ENCODE results near the gene NRARP.
"Not testable (repeated sequence)": the region's sequence is repeated elsewhere in the genome, so short reads cannot be mapped to it uniquely, and the experiment has no call there.

The NRARP gene, protein sequence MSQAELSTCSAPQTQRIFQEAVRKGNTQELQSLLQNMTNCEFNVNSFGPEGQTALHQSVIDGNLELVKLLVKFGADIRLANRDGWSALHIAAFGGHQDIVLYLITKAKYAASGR

GRCh38 chr9:137302118-137302448, at the start of gene NRARP:
TSS of gene NRARP (minus strand) at chr9:137302271. CDS start at chr9:137301928, 343 bp downstream.
- DNase-seq, result peak; percentile 87

DNA sequence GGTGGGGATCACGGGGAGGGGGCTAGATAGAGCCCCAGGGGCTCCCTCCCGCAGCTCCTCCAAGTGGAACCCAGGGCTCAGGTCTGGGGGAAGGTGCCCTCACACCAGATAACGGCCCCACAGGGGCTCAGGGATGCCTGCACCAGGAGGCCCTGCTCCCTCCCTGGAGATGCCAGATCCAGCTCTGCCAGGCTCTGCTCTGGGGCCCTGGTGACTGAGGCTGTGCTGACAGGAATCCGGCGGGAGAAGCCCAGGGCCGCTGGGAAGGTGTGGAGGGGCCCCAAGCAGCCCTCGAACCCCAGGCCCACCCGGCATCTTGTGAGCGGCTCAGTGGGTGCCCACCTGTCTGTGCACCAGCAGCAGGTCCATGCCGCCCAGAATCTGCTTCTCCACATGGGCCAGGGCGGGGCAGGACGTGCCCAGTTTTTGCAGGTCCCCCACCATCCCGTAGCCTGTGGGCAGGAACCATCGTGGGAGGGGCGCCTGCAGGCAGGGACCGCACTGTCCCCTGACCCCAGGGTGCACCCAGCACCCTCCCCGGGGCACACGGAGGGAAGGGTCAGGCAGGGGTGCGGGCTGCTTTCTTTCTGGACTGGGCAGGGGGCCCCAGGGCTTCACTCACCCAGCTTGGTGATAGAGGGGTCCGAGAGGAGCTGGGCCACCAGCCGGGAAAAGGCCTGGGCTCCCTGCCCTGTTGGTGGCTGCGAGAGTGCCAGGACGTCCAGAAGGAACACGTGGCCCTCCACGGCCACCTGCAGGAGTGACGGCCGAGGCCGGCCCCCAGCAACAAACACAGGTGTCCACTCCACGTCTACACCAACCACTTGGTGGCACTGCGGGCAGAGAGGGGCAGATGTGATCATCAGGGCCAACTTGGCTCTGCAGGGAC, 48.9 kb upstream of the NRARP start:
- DNase-seq, result no peak

- DNase-seq, result no peak
These were observed 47.5 kb upstream of the NRARP start for GRCh38 chr9:137349471-137350033.

- DNase-seq, result peak; percentile 64
These were observed 46.8 kb upstream of the NRARP start for GRCh38 chr9:137348769-137349470.

DNA sequence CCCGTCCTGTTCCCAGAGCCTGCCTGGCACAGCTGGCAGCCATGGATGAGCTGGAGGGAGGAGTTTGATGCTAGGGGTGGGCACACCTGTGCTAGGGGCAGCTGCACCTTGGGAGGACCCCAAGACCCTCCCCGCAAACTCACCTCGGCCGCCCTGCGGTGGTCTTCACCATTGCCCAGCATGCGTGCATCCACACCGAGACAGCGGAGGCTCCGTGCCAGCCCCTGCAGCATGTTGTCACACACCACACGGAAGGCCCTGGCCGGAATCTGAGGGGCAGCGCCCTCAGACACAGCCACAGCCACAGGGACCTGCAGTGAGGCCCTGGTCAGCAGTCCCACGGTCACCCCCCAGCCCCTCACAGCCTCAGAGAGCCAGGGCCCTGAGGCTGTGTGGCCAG, 45.9 kb upstream of the NRARP start:
- no peak for DNase-seq

DNA sequence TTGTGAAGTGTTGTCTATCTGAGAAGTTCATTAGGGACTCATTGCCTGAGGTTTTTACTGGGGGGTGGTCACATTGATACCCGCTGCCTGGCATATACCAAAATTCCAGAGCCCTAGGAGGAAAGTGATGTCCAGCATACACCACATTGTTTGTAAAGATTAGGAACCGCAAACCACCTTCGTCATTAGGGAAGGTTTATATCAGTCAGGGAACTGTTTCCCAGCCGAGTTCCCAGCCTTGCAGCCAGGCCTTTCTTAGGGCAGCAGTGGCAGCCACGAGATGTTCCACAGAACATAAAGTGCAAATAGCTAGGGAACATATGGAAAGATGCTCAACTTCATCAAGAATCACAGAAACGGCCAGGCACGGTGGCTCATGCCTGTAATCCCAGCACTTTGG, 40.4 kb upstream of the NRARP start:
- DNase-seq, result no peak

DNA sequence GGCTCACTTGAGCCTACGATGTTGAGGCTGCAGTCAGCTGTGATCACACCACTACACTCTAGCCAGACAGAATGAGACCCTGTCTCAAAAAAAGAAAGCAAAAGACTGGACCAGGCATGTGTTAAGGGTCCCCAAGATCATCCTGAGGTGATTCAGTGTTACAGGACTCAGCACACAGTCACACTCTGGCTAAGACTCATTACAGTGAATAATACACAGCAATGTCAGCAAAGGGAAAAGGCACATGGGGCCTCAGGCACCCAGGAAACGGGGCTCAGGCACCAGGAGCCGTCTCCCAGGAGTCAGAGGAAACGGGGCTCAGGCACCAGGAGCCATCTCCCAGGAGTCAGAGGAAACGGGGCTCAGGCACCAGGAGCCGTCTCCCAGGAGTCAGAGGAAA, 39.2 kb upstream of the NRARP start:
- DNase-seq, result no peak

- DNase-seq, result not testable (repeated sequence)
These were observed 37.9 kb upstream of the NRARP start for GRCh38 chr9:137339908-137340462.

DNA sequence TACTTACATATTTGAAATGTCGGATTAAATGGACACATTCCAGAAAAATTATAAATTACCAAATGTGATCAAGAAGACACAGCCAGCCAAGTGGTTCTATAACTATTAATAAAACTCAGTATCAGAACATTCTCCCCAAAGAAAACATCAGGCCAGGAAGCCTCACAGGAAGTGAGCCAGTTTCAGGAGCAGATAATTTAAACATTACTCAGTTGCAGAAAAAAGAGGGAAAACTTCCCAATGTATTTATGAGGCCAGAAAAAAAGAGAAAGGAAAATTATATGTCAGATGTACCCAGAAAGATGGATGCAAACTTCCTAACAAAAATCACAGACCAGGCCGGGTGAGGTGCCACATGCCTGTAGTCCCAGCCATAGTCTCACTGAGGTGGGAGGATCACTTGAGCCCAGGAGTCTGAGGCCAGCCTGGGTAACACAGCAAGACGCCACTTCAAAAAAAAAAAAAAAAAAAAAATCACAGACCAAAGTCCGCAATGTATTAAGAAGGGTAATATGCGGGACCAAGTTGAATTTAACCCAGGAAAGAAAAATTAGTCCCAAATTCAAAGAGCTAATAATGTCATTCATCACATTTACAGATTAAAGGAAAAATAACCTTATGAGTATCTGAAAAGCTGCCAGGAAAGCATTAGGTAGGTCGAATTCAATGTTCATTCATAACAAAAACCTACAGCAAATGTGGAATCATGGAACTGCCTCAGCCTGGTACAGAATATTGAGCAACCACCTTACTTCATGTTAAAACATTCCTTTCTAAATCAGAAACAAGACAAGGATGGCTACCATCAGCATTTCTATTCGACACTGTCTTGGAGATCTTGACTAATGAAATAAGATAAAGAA, 37.2 kb upstream of the NRARP start:
- DNase-seq, result no peak

GRCh38 chr9:137336735-137337134, 34.7 kb upstream of the NRARP start:
- DNase-seq, result no peak

- DNase-seq, result no peak
These were observed 31.1 kb upstream of the NRARP start for GRCh38 chr9:137333016-137333671.

DNA sequence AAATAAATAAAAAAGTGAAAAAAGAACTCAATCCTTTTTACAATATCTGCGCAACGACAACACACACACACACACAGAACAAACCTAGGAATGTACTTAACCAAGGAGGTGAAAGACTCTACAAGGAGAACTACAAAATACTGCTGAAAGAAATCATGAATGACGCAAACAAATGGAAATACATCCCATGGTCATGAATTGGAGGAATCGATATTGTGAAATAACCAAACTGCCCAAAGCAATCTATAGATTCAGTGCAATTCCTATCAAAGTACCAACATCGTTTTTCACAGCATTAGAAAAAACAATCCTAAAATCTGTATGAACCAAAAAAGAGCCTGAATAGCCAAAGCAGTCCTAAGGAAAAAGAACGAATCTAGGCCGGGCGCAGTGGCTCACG, 29.9 kb upstream of the NRARP start:
- DNase-seq, result no peak

- DNase-seq, result no peak
These were observed 28.6 kb upstream of the NRARP start for GRCh38 chr9:137330689-137331088.

DNA sequence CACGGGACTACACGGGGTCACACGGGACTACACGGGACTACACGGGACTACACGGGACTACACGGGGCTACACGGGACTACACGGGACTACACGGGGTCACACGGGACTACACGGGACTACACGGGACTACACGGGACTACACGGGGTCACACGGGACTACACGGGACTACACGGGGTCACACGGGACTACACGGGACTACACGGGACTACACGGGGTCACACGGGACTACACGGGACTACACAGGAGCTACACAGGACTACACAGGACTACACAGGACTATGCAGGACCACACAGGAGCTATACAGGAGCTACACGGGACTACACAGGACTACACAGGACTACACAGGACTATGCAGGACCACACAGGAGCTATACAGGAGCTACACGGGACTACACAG, 27.5 kb upstream of the NRARP start:
- DNase-seq, result not testable (repeated sequence)

DNA sequence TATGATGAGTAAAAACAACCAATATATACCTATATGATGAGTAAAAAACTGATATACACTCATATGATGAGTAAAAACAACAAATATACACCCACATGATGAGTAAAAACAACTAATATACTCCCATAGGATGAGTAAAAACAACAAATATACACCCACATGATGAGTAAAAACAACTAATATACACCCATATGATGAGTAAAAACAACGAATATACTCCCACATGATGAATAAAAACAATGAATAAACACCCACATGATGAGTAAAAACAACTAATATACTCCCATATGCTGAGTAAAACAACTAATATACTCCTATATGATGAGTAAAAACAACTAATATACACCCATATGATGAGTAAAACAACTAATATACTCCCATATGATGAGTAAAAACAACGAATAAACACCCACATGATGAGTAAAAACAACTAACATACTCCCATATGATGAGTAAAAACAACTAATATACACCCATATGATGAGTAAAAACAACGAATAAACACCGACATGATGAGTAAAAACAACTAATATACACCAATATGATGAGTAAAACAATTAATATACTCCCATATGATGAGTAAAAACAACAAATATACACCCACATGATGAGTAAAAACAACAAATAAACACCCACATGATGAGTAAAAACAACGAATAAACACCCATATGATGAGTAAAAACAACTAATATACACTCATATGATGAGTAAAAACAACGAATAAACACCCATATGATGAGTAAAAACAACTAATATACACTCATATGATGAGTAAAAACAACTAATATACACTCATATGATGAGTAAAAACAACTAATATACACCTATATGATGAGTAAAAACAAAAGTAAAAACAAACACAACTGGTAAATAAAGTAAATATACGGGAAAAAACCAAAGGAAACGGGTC, 25.8 kb upstream of the NRARP start:
- DNase-seq, result not testable (repeated sequence)

DNA sequence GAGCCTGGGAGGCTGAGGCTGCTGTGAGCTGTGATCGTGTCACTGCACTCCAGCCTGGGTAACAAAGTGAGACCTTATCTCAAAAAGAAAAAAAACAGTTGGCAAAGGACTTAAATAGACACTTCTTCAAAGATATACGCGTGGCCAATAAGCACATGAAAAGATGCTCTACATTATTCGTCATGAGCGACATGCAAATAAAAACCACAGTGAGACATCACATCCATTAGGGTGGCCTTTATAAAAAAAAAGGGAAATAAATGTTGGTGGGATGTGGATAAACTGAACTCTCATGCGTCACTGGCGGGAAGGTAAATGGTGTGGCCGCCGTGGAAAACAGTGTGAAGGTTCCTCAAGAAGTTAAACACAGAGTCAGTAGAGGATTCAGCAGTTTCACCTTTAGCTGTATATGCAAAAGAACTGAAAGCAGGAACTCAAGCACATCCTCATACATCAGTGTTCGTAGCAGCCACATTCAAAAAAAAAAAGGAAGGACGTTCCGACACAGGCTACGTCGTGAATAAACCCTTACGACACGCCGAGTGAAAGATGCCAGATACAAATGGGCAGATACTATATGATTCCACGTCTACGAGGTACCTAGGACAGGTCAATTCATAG, 24.5 kb upstream of the NRARP start:
- DNase-seq, result no peak

DNA sequence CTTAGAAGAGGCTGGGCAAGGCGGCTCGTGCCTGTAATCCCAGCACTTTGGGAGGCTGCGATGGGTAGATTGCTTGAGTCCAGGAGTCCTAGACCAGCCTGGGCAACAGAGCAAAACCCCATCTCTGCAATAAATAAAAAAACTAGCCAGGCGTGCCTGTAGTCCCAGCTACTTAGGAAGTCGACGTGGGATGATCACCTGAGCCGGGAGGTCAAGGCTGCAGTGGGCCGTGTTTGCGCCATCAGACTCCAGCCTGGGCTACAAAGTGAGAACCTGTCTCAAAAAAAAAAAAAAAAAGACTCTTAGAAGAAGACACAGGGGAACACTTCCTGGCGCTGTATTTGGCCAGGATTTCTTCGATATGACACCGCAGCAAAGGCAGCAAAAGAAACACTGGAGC, 23.7 kb upstream of the NRARP start:
- no peak for DNase-seq

DNA sequence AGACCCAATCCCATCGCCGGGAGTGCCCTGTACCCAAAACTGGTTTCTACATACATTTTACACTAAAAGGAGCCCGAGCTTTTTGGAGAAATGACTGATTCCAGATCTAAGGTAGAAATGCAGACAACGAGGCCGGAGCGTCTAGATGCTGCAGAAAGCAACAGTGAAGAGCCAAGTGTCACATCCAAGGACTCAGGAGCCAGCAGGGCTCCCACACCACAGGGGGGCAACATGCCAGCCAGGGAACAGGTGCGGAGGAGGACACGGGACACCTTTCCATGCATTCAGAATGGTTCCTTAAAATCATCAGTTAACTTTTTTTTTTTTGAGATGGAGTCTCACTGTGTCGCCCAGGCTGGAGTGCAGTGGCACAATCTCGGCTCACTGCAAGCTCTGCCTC, 23.1 kb upstream of the NRARP start:
- DNase-seq, result no peak

- no peak for DNase-seq
These were observed 21.7 kb upstream of the NRARP start for GRCh38 chr9:137323531-137324331.

Data from NCI-H146 (cell line).